Measurements from ENCODE around the gene ABHD4. TPM values are rescaled to one million over a fixed set of nuclear protein-coding genes. Genes with fewer than 3 reads are reported as not detected.
A peak's percentile ranks its signal among the peaks of the same experiment; 100 is the strongest.

Gene ABHD4
- total and polyA plus RNA-seq, 10 of the 15 experiments (the other 5 are each of a cell fraction or from before 2014, with no cell fraction given): 5.4 to 28.7 (median 10.8) TPM

GRCh38 chr14:22650960-22651521 is 52.9 kb downstream of the ABHD4 start (continued):
- TF ChIP-seq TCF12 (IDR thresholded peaks at IDR 0.05; ENCODE audit: low read depth, low read length) (peak; percentile 33; the same call in 1 of the 2 replicates), POU2F2 (IDR thresholded peaks at IDR 0.05; ENCODE audit: borderline replicate concordance, low read depth, low read length) (peak; percentile 85; the same call in 2 of the 3 replicates), CREM (IDR thresholded peaks at IDR 0.05; ENCODE audit: low read depth) (peak; percentile 27; the same call in 1 of the 2 replicates), HCFC1 (IDR thresholded peaks at IDR 0.05; ENCODE audit: low read length) (no peak), BACH1 (IDR thresholded peaks at IDR 0.05; ENCODE audit: borderline replicate concordance) (peak; percentile 59; the same call in 1 of the 2 replicates), MTA3 (IDR thresholded peaks at IDR 0.05; ENCODE audit: borderline replicate concordance, low read length) (peak; percentile 71; the same call in 1 of the 2 replicates), NR2C1 (IDR thresholded peaks at IDR 0.05) (no peak), IKZF1 (conservative IDR thresholded peaks at IDR 0.05) (0 out of 2 replicates have a peak, but pooled peaks have one; percentile 15), NRF1 (conservative IDR thresholded peaks at IDR 0.05; ENCODE audit: low read depth, low read length) (no peak), CBFB (IDR thresholded peaks at IDR 0.05; ENCODE audit: low read depth) (peak; percentile 93), ZZZ3 (IDR thresholded peaks at IDR 0.05; ENCODE audit: control insufficient read depth, insufficient read length, low read depth) (no peak)
- TF ChIP-seq, protein P1, sequence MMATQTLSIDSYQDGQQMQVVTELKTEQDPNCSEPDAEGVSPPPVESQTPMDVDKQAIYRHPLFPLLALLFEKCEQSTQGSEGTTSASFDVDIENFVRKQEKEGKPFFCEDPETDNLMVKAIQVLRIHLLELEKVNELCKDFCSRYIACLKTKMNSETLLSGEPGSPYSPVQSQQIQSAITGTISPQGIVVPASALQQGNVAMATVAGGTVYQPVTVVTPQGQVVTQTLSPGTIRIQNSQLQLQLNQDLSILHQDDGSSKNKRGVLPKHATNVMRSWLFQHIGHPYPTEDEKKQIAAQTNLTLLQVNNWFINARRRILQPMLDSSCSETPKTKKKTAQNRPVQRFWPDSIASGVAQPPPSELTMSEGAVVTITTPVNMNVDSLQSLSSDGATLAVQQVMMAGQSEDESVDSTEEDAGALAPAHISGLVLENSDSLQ (IDR thresholded peaks at IDR 0.05): no peak
- TF ChIP-seq, protein P2, sequence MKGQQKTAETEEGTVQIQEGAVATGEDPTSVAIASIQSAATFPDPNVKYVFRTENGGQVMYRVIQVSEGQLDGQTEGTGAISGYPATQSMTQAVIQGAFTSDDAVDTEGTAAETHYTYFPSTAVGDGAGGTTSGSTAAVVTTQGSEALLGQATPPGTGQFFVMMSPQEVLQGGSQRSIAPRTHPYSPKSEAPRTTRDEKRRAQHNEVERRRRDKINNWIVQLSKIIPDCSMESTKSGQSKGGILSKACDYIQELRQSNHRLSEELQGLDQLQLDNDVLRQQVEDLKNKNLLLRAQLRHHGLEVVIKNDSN (IDR thresholded peaks at IDR 0.05; ENCODE audit: borderline replicate concordance, extremely low read length, insufficient read depth, low read depth, low read length): no peak
